Stimulated activated CD8-positive, alpha-beta memory T cell treated with anti-CD3 and anti-CD28 coated beads, Interleukin-7, amount 100 ng/mL, for 24 hours (primary cell): ENCODE results near the gene NETO2.
"Not testable (repeated sequence)": the region's sequence is repeated elsewhere in the genome, so short reads cannot be mapped to it uniquely, and the experiment has no call there.

Source experiments
- DNase-seq: peaks from one replicate; pipeline ENCODE4 v3.0.0-alpha.2; 2020; ENCODE audit warnings: low read depth

The NETO2 gene, protein sequence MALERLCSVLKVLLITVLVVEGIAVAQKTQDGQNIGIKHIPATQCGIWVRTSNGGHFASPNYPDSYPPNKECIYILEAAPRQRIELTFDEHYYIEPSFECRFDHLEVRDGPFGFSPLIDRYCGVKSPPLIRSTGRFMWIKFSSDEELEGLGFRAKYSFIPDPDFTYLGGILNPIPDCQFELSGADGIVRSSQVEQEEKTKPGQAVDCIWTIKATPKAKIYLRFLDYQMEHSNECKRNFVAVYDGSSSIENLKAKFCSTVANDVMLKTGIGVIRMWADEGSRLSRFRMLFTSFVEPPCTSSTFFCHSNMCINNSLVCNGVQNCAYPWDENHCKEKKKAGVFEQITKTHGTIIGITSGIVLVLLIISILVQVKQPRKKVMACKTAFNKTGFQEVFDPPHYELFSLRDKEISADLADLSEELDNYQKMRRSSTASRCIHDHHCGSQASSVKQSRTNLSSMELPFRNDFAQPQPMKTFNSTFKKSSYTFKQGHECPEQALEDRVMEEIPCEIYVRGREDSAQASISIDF

DNA sequence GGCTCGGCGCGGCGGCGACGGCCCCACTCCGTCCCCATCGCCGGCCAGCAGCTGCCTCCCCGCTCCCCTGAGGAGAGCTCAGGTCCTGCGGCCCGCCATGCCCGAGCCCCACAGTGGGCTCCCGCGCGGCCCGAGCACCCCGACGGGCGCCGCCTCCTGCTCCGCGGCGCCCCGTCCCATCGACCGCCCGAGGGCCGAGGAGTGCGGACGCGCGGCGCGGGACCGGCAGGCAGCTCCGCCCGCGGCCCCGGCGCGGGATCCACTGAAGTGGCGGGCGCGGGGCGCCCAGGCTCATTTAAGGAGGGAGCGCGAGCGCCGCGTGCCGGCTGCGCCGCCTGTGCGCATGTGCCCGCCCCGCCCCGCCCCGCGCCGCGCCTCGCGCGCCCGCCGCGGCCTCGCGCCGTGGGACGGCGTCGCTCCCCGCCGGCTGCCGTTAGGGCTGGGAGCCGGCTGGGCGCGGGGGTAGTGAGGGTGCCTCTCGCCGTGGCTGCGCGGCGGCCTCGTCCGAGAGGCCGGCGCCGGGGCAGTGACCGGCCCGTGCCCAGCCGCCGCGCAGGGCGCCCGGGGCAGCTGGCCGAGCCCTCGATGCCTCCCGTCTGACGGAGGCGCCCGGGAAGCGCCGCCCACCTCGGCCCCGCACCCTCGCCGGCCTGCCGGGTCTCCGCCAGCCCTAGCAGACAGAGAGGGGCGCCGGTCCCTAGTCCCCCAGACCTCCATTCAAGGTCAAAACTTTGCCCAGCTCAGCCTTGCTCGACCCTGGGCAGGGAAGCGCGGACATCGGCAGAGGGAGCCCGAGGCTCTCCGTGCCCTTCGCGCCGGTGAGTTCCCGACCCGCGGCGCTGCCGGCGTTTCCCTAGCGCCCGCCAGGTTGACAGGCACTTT is at the start of gene NETO2:
Gene NETO2 (minus strand): TSS at position 269 of the 882 bp plus-strand sequence. CDS start 333 bp downstream, outside the sequence.
- no peak for DNase-seq

DNA sequence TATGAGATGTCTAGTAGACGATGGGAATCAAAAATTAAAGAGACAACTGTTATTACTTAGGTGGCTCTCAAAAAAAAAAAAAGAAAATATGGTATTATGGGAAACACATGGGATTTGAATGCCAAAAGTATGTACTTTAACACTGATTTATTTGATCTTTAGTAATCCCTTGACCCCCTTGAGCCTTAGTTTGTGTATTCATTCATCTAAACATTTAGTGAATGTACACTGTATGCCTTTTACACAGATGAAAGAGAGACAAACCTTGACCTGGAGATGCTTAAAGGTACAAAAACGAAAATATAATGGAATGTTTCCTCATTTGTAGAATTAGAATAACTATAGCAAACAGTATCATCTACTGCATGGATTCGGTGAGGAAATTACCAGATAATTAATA is 38.6 kb upstream of the NETO2 start:
- DNase-seq = no peak

DNA sequence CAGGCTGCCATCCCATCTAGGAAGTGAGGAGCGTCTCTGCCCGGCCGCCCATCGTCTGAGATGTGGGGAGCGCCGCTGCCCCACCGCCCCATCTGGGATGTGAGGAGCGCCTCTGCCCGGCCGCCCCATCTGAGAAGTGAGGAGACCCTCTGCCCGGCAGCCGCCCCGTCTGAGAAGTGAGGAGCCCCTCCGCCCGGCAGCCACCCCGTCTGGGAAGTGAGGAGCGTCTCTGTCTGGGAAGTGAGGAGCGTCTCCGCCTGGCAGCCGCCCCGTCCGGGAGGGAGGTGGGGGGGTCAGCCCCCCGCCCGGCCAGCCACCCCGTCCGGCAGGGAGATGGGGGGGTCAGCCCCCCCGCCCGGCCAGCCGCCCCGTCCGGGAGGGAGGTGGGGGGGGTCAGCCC is 37.3 kb upstream of the NETO2 start:
- DNase-seq = not testable (repeated sequence)

DNA sequence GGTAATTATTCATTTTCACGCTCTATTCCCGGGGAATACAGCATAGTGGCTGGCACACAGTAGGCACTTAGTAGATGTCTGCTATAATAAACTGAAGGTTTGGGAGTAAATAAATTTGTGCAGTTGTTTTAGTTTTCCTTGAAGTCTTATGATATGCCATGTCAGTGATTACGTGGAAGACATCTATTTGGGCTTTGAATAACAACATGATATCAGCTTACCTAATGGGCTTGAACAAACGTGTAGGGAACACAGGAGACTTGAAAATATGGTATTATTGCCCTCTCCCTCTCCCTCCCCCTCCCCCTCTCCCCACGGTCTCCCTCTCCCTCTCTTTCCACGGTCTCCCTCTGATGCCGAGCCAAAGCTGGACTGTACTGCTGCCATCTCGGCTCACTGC is 36.3 kb upstream of the NETO2 start:
- no peak for DNase-seq

DNA sequence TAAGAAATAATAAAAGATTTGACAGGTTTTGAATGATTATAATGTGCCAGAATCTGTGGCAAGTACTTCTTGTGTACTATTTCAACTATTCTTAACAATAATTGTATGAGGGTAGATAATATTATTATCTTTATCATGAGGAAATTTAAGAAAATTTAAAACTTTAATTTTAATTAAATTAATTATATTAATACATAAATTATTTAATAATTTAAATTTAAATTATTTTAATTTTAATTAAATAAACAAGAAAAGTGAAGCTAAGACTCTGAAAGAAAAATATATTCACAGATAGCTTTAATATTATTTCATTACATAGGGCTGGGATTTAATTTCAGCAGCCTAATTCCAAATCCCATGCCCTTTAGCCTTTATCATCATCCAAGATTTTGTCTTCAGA is 31.4 kb upstream of the NETO2 start:
- no peak for DNase-seq

DNA sequence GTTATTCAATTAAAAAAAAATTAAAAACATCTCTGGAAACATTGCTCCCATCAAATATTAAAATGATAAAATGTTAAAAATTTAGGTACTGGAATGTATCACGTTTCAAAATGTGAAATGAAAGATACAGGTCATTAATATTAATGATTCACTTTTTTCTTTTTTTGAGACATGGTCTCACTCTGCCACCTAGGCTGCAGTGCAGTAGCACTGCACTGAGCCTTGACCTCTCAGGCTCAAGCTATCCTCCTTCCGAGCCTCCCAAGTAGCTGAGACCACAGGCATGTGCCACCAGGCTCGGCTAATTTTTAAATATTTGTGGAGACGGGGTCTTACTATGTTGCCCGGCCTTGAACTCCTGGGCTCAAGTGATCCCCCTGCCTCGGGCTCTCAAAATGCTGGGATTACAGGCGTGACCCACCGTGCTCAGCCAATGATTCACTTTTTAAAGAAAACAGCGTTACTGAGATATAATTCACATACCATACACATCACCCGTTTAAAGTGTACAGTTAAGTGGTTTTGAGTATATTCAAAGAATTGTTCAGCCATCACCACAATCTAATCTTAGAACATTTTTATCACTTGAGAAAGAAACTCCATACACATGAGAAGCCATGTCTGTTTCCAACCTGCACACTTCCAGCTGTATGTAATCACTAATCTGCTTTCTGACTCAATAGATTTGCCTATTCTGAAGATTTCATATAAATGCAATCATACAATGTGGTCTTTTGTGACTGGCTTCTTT is 19.1 kb upstream of the NETO2 start:
- no peak for DNase-seq

DNA sequence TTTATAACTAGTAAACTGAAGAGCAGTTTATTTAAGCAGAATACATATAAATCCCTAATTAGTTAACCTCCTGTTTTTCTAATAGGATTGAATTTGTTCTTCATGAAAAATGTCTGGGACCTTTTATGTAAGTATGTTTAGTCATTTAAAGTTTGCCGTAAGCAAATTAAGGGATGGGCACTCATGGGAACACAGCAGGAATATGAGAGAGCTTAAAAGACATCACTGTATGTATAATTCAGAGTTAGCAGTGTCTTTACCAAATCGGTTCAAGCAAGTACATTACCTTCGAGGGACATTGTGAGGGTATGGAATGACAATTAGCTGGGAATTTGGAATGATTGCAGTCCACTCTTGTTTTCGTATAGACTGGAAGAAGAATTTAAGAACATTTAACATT is 17.7 kb upstream of the NETO2 start:
- no peak for DNase-seq

DNA sequence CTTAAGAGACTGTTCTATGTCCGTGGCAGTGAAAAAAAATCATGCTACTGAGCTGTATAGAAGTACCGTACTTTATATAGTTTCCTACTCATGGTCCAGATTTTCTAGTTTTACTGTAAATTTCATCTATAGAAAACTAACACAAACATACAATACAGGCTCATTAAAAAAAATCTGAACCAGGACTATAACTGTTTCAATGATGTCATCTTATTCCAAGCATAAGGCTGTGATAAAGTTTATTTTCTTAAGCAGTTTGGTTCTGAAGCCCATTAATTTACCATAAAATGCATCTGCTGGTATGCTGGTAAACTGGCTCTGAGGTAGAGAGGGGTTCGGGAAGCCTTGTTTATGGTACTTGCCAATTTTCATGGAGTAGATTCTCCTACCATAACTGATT is 16.7 kb upstream of the NETO2 start:
- DNase-seq = no peak

DNA sequence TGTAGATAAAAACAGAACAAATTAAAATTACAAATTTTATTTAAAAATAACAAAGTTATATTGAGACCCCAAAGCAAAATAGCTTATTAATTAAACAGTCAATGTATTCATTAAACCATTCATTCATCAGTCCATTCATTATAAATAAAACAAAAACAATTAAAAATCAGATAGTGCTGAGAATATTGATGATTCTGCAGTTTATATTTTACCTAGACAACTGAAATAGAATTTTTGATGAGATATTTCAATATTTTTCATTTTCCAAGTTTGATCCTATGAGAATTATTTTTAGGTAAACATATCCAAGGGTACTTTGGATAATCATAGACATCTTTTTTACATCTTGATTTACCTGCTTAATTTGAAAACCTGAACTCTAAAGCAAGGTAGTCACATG is 15.2 kb upstream of the NETO2 start:
- DNase-seq = no peak

DNA sequence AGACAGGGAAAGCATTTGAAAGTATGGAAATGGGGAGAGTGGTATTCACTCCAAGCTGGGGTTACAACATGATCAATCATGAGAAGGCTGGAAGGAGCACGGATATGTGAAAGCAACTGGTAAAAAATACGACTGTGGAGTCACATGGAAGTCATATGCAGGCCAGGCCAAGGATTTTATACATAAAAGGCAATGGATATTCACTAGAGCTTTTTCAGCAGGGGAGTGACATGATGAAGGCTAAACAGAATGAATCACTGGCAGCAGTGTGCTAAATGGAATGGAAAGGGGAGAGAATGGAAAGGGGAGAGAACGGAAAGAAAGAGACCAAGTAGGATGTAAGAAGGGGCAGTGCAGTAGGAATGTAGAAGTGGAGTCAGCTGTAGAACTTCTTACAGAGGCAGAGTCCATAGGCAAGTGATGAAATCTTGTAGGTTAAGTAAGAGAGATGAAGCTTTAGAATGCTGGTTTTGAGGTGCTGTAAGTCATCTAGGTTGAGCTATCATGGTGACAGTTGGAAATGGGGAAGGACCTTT is 13.0 kb upstream of the NETO2 start:
- no peak for DNase-seq

DNA sequence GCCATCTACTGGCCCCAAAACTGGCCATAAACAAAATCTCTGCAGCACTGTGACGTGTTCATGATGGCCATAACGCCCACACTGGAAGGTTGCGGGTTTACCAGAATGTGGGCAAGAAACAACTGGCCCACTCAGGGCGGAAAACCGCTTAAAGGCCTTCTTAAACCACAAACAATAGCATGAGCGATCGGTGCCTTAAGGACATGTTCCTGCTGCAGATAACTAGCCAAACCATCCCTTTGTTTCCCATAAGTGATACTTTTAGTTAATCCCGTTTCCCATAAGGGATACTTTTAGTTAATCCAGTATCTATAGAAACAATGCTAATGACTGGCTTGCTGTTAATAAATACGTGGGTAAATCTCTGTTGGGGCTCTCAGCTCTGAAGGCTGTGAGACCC is 8.8 kb upstream of the NETO2 start:
- DNase-seq = not testable (repeated sequence)

DNA sequence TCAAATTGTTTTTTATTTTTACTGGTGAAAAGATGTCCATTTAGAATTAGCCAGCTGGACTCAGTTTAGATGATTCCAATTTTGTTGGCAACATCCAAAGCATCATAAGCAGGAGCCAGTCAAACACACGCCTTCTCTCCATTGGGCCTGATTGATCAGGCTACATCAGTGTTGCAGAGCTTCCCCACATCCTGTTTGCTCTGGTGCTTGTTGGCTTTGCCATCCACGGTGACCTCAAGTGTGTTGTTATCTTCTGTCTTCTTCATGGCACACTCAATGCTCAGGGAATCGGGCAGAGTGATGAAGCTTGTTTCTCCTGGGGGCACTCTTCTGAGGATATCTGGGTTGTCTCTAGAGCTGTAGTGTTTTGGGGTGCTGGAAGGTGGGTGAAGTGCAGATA is 6.3 kb upstream of the NETO2 start:
- DNase-seq = no peak

DNA sequence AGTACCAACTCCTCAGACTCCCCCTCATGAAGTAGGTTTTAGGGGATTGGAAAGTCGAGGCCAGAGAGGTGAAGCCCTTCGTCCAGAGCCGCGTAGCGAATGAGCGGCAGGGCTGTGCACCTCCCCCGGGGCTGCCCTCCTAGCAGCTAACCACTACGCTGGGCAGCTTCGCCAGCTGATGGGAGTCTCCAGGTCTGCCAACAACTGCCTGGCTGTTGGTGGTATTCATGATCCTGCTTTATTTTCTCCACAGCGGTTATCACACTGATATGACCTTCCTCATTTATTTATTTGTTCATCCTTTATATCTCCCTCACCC is 773 bp upstream of the NETO2 start:
- no peak for DNase-seq

DNA sequence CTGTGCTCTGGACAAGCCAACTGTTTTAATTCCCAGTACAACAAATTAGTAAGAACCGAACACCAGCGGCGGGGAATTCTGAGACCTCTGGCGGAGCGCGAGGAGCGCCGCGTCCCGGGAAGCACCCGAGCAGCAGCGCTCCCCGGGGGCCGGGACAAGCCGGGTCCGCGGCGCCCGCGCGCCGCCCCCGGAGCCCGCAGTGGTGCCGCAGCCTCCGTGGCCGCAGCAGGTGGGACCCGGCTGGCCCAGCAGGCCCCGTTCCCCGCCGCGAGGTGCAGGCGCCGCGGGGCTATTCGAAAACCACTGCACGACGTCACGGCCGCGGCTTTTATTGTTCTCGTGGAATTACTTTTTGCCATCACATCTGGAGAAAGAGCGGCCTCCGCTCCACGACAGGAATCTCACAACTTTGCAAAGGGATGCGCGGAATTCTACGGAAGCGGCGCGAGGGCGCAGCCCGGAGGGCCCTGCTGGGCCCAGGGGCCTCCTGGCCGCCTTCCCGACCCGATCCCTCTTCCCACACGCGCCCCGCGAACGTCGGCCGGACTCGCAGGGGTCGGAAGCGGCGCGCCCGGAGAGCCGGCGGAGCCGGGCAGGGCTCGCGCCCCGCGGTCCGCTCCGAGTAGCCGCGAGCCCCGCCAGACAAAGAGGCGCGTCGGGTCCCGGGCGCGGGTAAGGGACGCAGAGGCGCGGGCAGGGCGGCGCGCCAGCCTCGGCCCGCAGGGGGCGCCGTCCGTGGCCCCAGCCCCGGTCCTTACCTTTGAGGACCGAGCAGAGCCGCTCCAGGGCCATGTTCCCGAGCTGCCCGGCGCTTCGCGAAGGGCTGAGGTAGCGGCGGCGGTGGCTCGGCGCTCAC is 696 bp downstream of the NETO2 start:
- DNase-seq = no peak

DNA sequence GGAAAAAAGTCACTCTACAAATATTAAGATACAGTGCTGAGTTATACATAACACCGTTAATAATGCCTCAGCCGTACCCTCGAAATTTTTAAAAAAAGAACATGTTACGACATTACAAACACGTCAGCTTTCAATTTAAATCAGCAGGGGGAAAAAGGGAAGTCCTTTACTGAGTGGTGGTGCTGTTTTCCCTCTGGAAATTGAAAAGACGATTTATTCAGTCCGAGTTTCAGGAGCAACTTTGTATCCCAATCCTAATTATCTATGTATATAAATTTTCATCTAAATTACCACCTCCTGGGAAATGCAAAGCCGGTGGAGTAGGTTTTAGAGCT is 1.3 kb downstream of the NETO2 start:
- DNase-seq = no peak

DNA sequence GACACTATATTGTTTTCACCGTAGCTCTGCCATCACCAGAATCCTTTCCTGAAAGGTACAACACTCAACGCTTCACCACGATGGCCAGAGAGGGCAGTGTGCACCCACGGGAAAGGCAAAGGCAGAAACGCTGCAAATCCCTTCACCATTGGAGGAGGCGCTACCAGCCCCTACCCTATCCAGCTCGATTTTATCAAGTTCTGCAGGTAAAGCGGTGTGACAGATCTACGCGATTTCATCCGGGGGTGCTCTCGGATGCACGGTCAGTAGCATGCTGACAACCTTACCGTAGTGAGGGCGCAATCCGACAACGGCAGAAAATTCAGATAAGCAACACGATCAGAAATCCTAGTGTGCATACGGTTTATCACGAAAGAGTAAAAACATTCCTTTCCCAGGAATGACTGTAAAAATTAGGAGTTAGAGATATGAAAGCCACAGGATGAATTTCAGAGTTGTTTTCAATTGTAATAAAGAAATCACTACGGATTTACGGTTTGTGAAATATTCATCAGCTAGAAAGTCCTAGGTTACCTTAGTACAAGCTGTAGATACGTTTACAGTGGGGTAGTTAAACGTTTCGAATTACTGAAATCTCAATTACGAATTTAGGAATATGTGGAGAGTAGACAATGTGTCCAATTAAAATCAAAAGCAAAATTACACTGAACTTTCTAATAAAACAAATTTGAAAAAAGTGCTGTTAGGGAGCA is 1.8 kb downstream of the NETO2 start:
- DNase-seq = peak; percentile 59

DNA sequence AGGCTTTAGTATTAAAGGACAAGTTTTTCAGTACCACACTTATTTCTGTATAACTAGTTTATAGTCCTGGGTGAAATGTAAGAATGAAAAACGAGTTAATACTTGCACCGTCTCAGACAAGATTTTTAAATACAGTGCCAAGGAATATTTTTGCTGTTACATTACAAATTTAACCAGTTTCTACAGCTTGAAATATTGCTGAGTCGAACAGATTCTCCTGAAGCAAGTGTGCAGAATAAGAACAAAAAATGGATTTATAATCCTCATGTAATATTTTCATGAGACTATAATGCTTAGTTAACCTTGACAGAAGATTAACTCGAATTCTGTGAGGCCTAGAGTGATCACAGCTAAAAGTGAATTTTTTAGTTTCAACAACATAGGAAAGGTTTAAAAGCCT is 3.1 kb downstream of the NETO2 start:
- no peak for DNase-seq

DNA sequence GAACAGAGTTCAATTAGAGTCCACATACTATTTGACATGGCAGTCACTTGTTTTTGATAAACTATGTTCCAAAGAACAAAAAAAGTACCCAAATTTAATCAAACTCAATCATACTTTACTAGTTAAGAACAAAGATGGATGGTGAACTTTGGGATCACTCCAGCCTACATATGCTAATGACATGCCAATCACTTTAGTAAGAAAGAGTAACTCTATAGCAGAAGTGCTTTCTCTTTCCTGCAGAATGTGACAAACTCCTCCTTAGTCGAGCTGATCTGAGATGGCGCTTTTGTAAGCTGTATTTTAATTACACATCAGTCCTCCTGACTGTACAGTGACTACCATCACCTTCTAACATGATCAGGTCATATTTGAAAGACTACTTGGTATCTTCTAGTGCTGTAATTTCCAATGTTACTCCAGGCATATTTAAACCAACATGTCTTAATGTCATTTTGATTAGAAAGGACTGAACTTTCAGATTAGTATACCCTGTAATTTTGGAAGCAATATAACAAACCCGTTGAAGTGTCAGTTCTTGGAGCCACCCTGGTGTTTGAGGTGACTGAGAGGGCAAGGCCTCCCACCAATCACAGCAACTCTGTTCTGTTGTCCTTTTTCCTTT is 4.1 kb downstream of the NETO2 start:
- no peak for DNase-seq

DNA sequence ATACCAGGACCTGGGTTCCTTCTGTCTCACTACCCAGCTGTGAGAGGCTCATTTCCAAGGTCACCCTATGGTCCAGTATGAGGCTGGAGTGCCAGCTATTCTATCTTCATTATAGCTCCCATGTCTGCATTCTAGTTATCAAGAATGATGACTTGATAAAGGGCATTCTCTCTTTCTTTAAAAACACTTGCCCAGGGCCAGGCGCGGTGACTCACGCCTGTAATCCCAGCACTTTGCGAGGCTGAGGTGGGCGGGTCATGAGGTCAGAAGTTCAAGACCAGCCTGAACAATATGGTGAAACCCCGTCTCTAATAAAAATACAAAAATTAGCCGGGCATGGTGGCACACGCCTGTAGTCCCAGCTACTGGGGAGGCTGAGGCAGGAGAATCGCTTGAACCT is 5.8 kb downstream of the NETO2 start:
- DNase-seq = not testable (repeated sequence)
